ENCODE results near the gene PPP2CA.
A peak's percentile ranks its signal among the peaks of the same experiment; 100 is the strongest.

PPP2CA gene

DNA sequence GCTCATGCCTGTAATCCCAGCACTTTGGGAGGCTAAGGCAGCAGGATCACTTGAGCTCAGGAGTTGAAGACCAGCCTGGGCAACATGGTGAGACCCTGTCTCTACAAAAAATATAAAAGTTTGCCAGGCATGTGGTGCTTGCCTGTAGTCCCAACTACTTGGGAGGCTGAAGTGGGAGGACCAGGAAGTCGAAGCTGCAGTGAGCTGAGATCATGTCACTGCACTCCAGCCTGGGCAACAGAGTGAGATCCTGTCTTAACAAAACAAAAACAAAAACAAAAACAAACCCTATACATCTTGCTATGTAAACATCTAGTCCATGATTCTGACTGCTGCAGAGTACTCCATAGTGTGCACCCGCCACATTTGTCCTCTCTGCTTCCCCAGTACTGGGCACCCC lies 19.8 kb upstream of the PPP2CA start (continued):
- TF ChIP-seq ARNTL (CRISPR knock-in tag; IDR thresholded peaks at IDR 0.05; ENCODE audit: borderline replicate concordance, low read depth): no peak
- no peak for TF ChIP-seq ESRRG (CRISPR knock-in tag; IDR thresholded peaks at IDR 0.05)
- TF ChIP-seq ISL1 (CRISPR knock-in tag; IDR thresholded peaks at IDR 0.05): no peak
- no peak for TF ChIP-seq TOX (CRISPR knock-in tag; IDR thresholded peaks at IDR 0.05; ENCODE audit: borderline replicate concordance)
- no peak for TF ChIP-seq ZNF565 (CRISPR knock-in tag; conservative IDR thresholded peaks at IDR 0.05; ENCODE audit: low read depth)
- TF ChIP-seq, protein P1, sequence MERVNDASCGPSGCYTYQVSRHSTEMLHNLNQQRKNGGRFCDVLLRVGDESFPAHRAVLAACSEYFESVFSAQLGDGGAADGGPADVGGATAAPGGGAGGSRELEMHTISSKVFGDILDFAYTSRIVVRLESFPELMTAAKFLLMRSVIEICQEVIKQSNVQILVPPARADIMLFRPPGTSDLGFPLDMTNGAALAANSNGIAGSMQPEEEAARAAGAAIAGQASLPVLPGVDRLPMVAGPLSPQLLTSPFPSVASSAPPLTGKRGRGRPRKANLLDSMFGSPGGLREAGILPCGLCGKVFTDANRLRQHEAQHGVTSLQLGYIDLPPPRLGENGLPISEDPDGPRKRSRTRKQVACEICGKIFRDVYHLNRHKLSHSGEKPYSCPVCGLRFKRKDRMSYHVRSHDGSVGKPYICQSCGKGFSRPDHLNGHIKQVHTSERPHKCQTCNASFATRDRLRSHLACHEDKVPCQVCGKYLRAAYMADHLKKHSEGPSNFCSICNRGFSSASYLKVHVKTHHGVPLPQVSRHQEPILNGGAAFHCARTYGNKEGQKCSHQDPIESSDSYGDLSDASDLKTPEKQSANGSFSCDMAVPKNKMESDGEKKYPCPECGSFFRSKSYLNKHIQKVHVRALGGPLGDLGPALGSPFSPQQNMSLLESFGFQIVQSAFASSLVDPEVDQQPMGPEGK (CRISPR knock-in tag; IDR thresholded peaks at IDR 0.05; ENCODE audit: borderline replicate concordance): no peak

GRCh38 chr5:134245101-134245604 lies 19.3 kb upstream of the PPP2CA start:
- ATAC-seq: peak; percentile 53
- TF ChIP-seq OSR1 (CRISPR knock-in tag; IDR thresholded peaks at IDR 0.05) (no peak), ZNF8 (CRISPR knock-in tag; IDR thresholded peaks at IDR 0.05) (no peak), GLIS3 (CRISPR knock-in tag; IDR thresholded peaks at IDR 0.05) (no peak), ZFP3 (CRISPR knock-in tag; IDR thresholded peaks at IDR 0.05) (peak; percentile 34; the same call in 1 of the 2 replicates), TCF4 (CRISPR knock-in tag; IDR thresholded peaks at IDR 0.05; ENCODE audit: borderline replicate concordance) (no peak), SNAI2 (CRISPR knock-in tag; IDR thresholded peaks at IDR 0.05) (no peak), ZC3H10 (CRISPR knock-in tag; IDR thresholded peaks at IDR 0.05) (no peak), ZNF565 (CRISPR knock-in tag; conservative IDR thresholded peaks at IDR 0.05; ENCODE audit: low read depth) (no peak), CSDC2 (CRISPR knock-in tag; IDR thresholded peaks at IDR 0.05) (0 out of 2 replicates have a peak, but pooled peaks have one; percentile 76), BACH2 (CRISPR knock-in tag; IDR thresholded peaks at IDR 0.05; ENCODE audit: borderline replicate concordance) (no peak), ZNF70 (CRISPR knock-in tag; IDR thresholded peaks at IDR 0.05) (no peak), ARNTL (CRISPR knock-in tag; IDR thresholded peaks at IDR 0.05; ENCODE audit: borderline replicate concordance, low read depth) (no peak), ISL1 (CRISPR knock-in tag; IDR thresholded peaks at IDR 0.05) (0 out of 2 replicates have a peak, but pooled peaks have one; percentile 31)
- TF ChIP-seq, protein P1 (CRISPR knock-in tag; IDR thresholded peaks at IDR 0.05; ENCODE audit: borderline replicate concordance): no peak
- TF ChIP-seq, protein P2, sequence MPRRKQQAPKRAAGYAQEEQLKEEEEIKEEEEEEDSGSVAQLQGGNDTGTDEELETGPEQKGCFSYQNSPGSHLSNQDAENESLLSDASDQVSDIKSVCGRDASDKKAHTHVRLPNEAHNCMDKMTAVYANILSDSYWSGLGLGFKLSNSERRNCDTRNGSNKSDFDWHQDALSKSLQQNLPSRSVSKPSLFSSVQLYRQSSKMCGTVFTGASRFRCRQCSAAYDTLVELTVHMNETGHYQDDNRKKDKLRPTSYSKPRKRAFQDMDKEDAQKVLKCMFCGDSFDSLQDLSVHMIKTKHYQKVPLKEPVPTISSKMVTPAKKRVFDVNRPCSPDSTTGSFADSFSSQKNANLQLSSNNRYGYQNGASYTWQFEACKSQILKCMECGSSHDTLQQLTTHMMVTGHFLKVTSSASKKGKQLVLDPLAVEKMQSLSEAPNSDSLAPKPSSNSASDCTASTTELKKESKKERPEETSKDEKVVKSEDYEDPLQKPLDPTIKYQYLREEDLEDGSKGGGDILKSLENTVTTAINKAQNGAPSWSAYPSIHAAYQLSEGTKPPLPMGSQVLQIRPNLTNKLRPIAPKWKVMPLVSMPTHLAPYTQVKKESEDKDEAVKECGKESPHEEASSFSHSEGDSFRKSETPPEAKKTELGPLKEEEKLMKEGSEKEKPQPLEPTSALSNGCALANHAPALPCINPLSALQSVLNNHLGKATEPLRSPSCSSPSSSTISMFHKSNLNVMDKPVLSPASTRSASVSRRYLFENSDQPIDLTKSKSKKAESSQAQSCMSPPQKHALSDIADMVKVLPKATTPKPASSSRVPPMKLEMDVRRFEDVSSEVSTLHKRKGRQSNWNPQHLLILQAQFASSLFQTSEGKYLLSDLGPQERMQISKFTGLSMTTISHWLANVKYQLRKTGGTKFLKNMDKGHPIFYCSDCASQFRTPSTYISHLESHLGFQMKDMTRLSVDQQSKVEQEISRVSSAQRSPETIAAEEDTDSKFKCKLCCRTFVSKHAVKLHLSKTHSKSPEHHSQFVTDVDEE (CRISPR knock-in tag; IDR thresholded peaks at IDR 0.05): no peak
- TF ChIP-seq, protein P3, sequence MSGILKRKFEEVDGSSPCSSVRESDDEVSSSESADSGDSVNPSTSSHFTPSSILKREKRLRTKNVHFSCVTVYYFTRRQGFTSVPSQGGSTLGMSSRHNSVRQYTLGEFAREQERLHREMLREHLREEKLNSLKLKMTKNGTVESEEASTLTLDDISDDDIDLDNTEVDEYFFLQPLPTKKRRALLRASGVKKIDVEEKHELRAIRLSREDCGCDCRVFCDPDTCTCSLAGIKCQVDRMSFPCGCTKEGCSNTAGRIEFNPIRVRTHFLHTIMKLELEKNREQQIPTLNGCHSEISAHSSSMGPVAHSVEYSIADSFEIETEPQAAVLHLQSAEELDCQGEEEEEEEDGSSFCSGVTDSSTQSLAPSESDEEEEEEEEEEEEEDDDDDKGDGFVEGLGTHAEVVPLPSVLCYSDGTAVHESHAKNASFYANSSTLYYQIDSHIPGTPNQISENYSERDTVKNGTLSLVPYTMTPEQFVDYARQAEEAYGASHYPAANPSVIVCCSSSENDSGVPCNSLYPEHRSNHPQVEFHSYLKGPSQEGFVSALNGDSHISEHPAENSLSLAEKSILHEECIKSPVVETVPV (CRISPR knock-in tag; IDR thresholded peaks at IDR 0.05): no peak
- TF ChIP-seq, protein P4, sequence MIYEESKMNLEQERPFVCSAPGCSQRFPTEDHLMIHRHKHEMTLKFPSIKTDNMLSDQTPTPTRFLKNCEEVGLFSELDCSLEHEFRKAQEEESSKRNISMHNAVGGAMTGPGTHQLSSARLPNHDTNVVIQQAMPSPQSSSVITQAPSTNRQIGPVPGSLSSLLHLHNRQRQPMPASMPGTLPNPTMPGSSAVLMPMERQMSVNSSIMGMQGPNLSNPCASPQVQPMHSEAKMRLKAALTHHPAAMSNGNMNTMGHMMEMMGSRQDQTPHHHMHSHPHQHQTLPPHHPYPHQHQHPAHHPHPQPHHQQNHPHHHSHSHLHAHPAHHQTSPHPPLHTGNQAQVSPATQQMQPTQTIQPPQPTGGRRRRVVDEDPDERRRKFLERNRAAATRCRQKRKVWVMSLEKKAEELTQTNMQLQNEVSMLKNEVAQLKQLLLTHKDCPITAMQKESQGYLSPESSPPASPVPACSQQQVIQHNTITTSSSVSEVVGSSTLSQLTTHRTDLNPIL (CRISPR knock-in tag; IDR thresholded peaks at IDR 0.05; ENCODE audit: low read depth): no peak

- no peak for ATAC-seq
- TF ChIP-seq, protein P1 (CRISPR knock-in tag; IDR thresholded peaks at IDR 0.05; ENCODE audit: borderline replicate concordance): no peak
- TF ChIP-seq TOX (CRISPR knock-in tag; IDR thresholded peaks at IDR 0.05; ENCODE audit: borderline replicate concordance) (no peak), POU6F1 (CRISPR knock-in tag; IDR thresholded peaks at IDR 0.05; ENCODE audit: borderline replicate concordance, low read depth) (no peak), RARB (CRISPR knock-in tag; IDR thresholded peaks at IDR 0.05) (no peak), ARNTL (CRISPR knock-in tag; IDR thresholded peaks at IDR 0.05; ENCODE audit: borderline replicate concordance, low read depth) (no peak), ZFP3 (CRISPR knock-in tag; IDR thresholded peaks at IDR 0.05) (no peak), ISL1 (CRISPR knock-in tag; IDR thresholded peaks at IDR 0.05) (no peak), ESRRG (CRISPR knock-in tag; IDR thresholded peaks at IDR 0.05) (no peak), ZC3H10 (CRISPR knock-in tag; IDR thresholded peaks at IDR 0.05) (no peak), GLIS3 (CRISPR knock-in tag; IDR thresholded peaks at IDR 0.05) (no peak)
Measured at GRCh38 chr5:134242146-134242545, 16.3 kb upstream of the PPP2CA start.

All from SK-N-SH treated with all-trans-retinoic acid at 6 μM for 48 hours (cell line).